ENCODE data around the gene TLCD5. TPM values are rescaled to one million over a fixed set of nuclear protein-coding genes. Genes with fewer than 3 reads are reported as not detected.

The TLCD5 gene
- total RNA-seq, 1 donor, result not detected

GRCh38 chr11:120327311-120327710 lies 2.2 kb downstream of the TLCD5 start:
- no peaks in the 10 kb centered on the region for H3K9me3 ChIP-seq (ENCODE audit: low read depth, low read length)
- peaks cover 96% of the 10 kb centered on the region for H3K27me3 ChIP-seq (ENCODE audit: insufficient read depth, low read length)
- H3K4me1 ChIP-seq (ENCODE audit: insufficient read depth, low read length), result peaks cover 12% of the 10 kb centered on the region
- no peak overlapping the region for H3K4me3 ChIP-seq (ENCODE audit: low read length)

GRCh38 chr11:120329556-120329955 lies 4.5 kb downstream of the TLCD5 start:
- Histone ChIP-seq H3K9me3 (ENCODE audit: low read depth, low read length) (no peaks in the 10 kb centered on the region), H3K27me3 (ENCODE audit: insufficient read depth, low read length) (peaks cover 95% of the 10 kb centered on the region), H3K4me1 (ENCODE audit: insufficient read depth, low read length) (peaks cover 12% of the 10 kb centered on the region), H3K4me3 (ENCODE audit: low read length) (no peak overlapping the region)

- no peaks in the 10 kb centered on the region for H3K9me3 ChIP-seq (ENCODE audit: low read depth, low read length)
- H3K4me3 ChIP-seq (ENCODE audit: low read length), result no peak overlapping the region
- H3K27me3 ChIP-seq (ENCODE audit: insufficient read depth, low read length), result peaks cover 92% of the 10 kb centered on the region
- peaks cover 12% of the 10 kb centered on the region for H3K4me1 ChIP-seq (ENCODE audit: insufficient read depth, low read length)
These were observed 4.9 kb downstream of the TLCD5 start for GRCh38 chr11:120330045-120330444.

- H3K4me1 ChIP-seq (ENCODE audit: insufficient read depth, low read length), result peaks cover 13% of the 10 kb centered on the region
- H3K9me3 ChIP-seq (ENCODE audit: low read depth, low read length), result no peaks in the 10 kb centered on the region
- peaks cover 86% of the 10 kb centered on the region for H3K27me3 ChIP-seq (ENCODE audit: insufficient read depth, low read length)
- no peak overlapping the region for H3K4me3 ChIP-seq (ENCODE audit: low read length)
These were observed 6.3 kb downstream of the TLCD5 start for GRCh38 chr11:120331301-120331996.

GRCh38 chr11:120332822-120333716 lies 8.0 kb downstream of the TLCD5 start:
- H3K9me3 ChIP-seq (ENCODE audit: low read depth, low read length), result no peaks in the 10 kb centered on the region
- no peak overlapping the region for H3K4me3 ChIP-seq (ENCODE audit: low read length)
- peaks cover 86% of the 10 kb centered on the region for H3K27me3 ChIP-seq (ENCODE audit: insufficient read depth, low read length)
- peaks cover 27% of the 10 kb centered on the region for H3K4me1 ChIP-seq (ENCODE audit: insufficient read depth, low read length)

- Histone ChIP-seq H3K27me3 (ENCODE audit: insufficient read depth, low read length) (peaks cover 88% of the 10 kb centered on the region), H3K4me1 (ENCODE audit: insufficient read depth, low read length) (peaks cover 27% of the 10 kb centered on the region), H3K4me3 (ENCODE audit: low read length) (no peak overlapping the region), H3K9me3 (ENCODE audit: low read depth, low read length) (no peaks in the 10 kb centered on the region)
These were observed 8.7 kb downstream of the TLCD5 start for GRCh38 chr11:120333801-120334200.

GRCh38 chr11:120334332-120334731 lies 9.2 kb downstream of the TLCD5 start:
- peaks cover 88% of the 10 kb centered on the region for H3K27me3 ChIP-seq (ENCODE audit: insufficient read depth, low read length)

GRCh38 chr11:120334894-120335462 lies 9.9 kb downstream of the TLCD5 start:
- H3K27me3 ChIP-seq (ENCODE audit: insufficient read depth, low read length), result peaks cover 88% of the 10 kb centered on the region
- H3K9me3 ChIP-seq (ENCODE audit: low read depth, low read length), result no peaks in the 10 kb centered on the region
- no peak overlapping the region for H3K4me3 ChIP-seq (ENCODE audit: low read length)
- peaks cover 27% of the 10 kb centered on the region for H3K4me1 ChIP-seq (ENCODE audit: insufficient read depth, low read length)

More at GRCh38 chr11:120334332-120334731, 9.2 kb downstream of the TLCD5 start:
- H3K4me3 ChIP-seq (ENCODE audit: low read length), result no peak overlapping the region
- no peaks in the 10 kb centered on the region for H3K9me3 ChIP-seq (ENCODE audit: low read depth, low read length)
- H3K4me1 ChIP-seq (ENCODE audit: insufficient read depth, low read length), result peaks cover 27% of the 10 kb centered on the region

- Histone ChIP-seq H3K9me3 (ENCODE audit: low read depth, low read length) (no peaks in the 10 kb centered on the region), H3K4me1 (ENCODE audit: insufficient read depth, low read length) (peaks cover 27% of the 10 kb centered on the region), H3K27me3 (ENCODE audit: insufficient read depth, low read length) (peaks cover 88% of the 10 kb centered on the region), H3K4me3 (ENCODE audit: low read length) (peak overlapping the region; percentile 55)
These were observed 10.4 kb downstream of the TLCD5 start for GRCh38 chr11:120335556-120335907.

- Histone ChIP-seq H3K4me3 (ENCODE audit: low read length) (peak within 1 kb of the TSS; percentile 55), H3K27me3 (ENCODE audit: insufficient read depth, low read length) (peaks cover 88% of the 10 kb centered on the region), H3K4me1 (ENCODE audit: insufficient read depth, low read length) (peaks cover 27% of the 10 kb centered on the region), H3K9me3 (ENCODE audit: low read depth, low read length) (no peaks in the 10 kb centered on the region)
These were observed 11.0 kb downstream of the TLCD5 start, which contains the start of gene ARHGEF12 for GRCh38 chr11:120335908-120336640. Gene ARHGEF12 (plus strand): TSS chr11:120336413. CDS start chr11:120337244, 831 bp downstream.

- H3K27me3 ChIP-seq (ENCODE audit: insufficient read depth, low read length), result peaks cover 88% of the 10 kb centered on the region
- H3K4me1 ChIP-seq (ENCODE audit: insufficient read depth, low read length), result peaks cover 27% of the 10 kb centered on the region
- H3K9me3 ChIP-seq (ENCODE audit: low read depth, low read length), result no peaks in the 10 kb centered on the region
- peak overlapping the region; percentile 55 for H3K4me3 ChIP-seq (ENCODE audit: low read length)
These were observed 11.7 kb downstream of the TLCD5 start for GRCh38 chr11:120336641-120337354.

- H3K27me3 ChIP-seq (ENCODE audit: insufficient read depth, low read length), result peaks cover 88% of the 10 kb centered on the region
- H3K9me3 ChIP-seq (ENCODE audit: low read depth, low read length), result no peaks in the 10 kb centered on the region
- peak overlapping the region; percentile 55 for H3K4me3 ChIP-seq (ENCODE audit: low read length)
- peaks cover 27% of the 10 kb centered on the region for H3K4me1 ChIP-seq (ENCODE audit: insufficient read depth, low read length)
These were observed 12.4 kb downstream of the TLCD5 start for GRCh38 chr11:120337355-120338106.

GRCh38 chr11:120338107-120338933 lies 13.2 kb downstream of the TLCD5 start:
- H3K4me1 ChIP-seq (ENCODE audit: insufficient read depth, low read length), result peaks cover 27% of the 10 kb centered on the region
- H3K9me3 ChIP-seq (ENCODE audit: low read depth, low read length), result no peaks in the 10 kb centered on the region
- H3K4me3 ChIP-seq (ENCODE audit: low read length), result no peak overlapping the region
- H3K27me3 ChIP-seq (ENCODE audit: insufficient read depth, low read length), result peaks cover 89% of the 10 kb centered on the region
